CD8-positive, alpha-beta memory T cell (primary cell): Measurements from ENCODE around the gene SOS1. TPM values are rescaled to one million over a fixed set of nuclear protein-coding genes. Genes with fewer than 3 reads are reported as not detected.
"Not testable (repeated sequence)": the region's sequence is repeated elsewhere in the genome, so short reads cannot be mapped to it uniquely, and the experiment has no call there.

Experiments used
- CTCF ChIA-PET: fragments of 350-600 bp; sonication (Branson Sonifier 250); formaldehyde crosslinking; loops from one replicate; lab custom pipeline; 2021; ENCODE audit warnings: antibody characterized with exemption; lab: Charles Lee
- POLR2A ChIA-PET: fragments of 350-600 bp; sonication (Branson Sonifier 250); formaldehyde crosslinking; loops from one replicate; lab custom pipeline; 2021; ENCODE audit warnings: antibody characterized with exemption; lab: Charles Lee
- DNase-seq, 5 donors: peaks; one replicate each; pipeline versions ENCODE4 v3.0.0 to v3.0.0-alpha.2; 2020 to 2022; ENCODE audit warnings: mixed read lengths in 1 of 5
- H3K27ac ChIP-seq: one replicate; pipeline ENCODE4 v1.7.0; 2013; ENCODE audit warnings: low read depth, mild to moderate bottlenecking, low read length, moderate library complexity
- H3K27me3 ChIP-seq: 2 replicates; pipeline ENCODE4 v1.7.0; 2013; ENCODE audit warnings: low read length, mild to moderate bottlenecking; ENCODE audit not compliant: insufficient read depth, poor library complexity, severe bottlenecking
- H3K36me3 ChIP-seq: 2 replicates; pipeline ENCODE4 v1.7.0; 2013; ENCODE audit warnings: mild to moderate bottlenecking, low read length, moderate library complexity; ENCODE audit not compliant: insufficient read depth
- H3K4me1 ChIP-seq: 2 replicates; pipeline ENCODE4 v1.7.0; 2013; ENCODE audit warnings: mild to moderate bottlenecking, low read length, moderate library complexity; ENCODE audit not compliant: insufficient read depth
- H3K4me3 ChIP-seq: 2 replicates; pipeline ENCODE4 v1.7.0; 2013; ENCODE audit warnings: mild to moderate bottlenecking, low read length
- H3K9me3 ChIP-seq: 2 replicates; pipeline ENCODE4 v1.7.0; 2013; ENCODE audit warnings: mild to moderate bottlenecking, low read length
- H3K27ac Mint-ChIP-seq, 8 donors: one replicate each; pipeline ENCODE4 v1.8.0; 2020 to 2021; ENCODE audit warnings: mixed read lengths in 8 of 8, mild to moderate bottlenecking in 6 of 8, inconsistent platforms in 3 of 8, moderate library complexity in 3 of 8
- H3K27me3 Mint-ChIP-seq, 2 donors: one replicate each; pipeline ENCODE4 v1.8.0; 2020 to 2021; ENCODE audit warnings: mixed read lengths in 2 of 2, mild to moderate bottlenecking in 1 of 2, moderate library complexity in 1 of 2
- H3K36me3 Mint-ChIP-seq, 3 donors: one replicate each; pipeline ENCODE4 v1.8.0; 2020 to 2021; ENCODE audit warnings: mixed read lengths in 3 of 3, inconsistent platforms in 1 of 3, mild to moderate bottlenecking in 1 of 3
- H3K4me1 Mint-ChIP-seq, 3 donors: one replicate each; pipeline ENCODE4 v1.8.0; 2020 to 2021; ENCODE audit warnings: mixed read lengths in 3 of 3, inconsistent platforms in 1 of 3, mild to moderate bottlenecking in 1 of 3
- H3K4me3 Mint-ChIP-seq, 7 donors: one replicate each; pipeline ENCODE4 v1.8.0; 2020 to 2021; ENCODE audit warnings: mixed read lengths in 7 of 7, mild to moderate bottlenecking in 6 of 7, moderate library complexity in 4 of 7, inconsistent platforms in 2 of 7
- H3K9me3 Mint-ChIP-seq, 5 donors: one replicate each; pipeline ENCODE4 v1.8.0; 2020 to 2022; ENCODE audit warnings: mixed read lengths in 5 of 5, mild to moderate bottlenecking in 3 of 5, moderate library complexity in 2 of 5, inconsistent platforms in 1 of 5
- polyA plus RNA-seq: library from polyadenylated mRNA; unstranded; fragments of 300-500 nt; fragmentation: Illumina TruSeq; gene quantifications from one replicate; pipeline ENCODE4 v1.2.3, GENCODE V29; 2021
- total RNA-seq, 2 experiments: library from RNA; stranded (reverse); gene quantifications; one replicate each; pipeline ENCODE4 v1.2.3, GENCODE V29; 2021

Gene SOS1
- total and polyA plus RNA-seq, 3 experiments from 2014 or later = 14.5 to 75.9 (median 72.6) TPM

GRCh38 chr2:38947241-38948239 is 173.3 kb downstream of the SOS1 start:
- Histone ChIP-seq H3K4me1 (no peaks in the 10 kb centered on the region), H3K9me3 (no peaks in the 10 kb centered on the region), H3K27me3 (no peaks in the 10 kb centered on the region), H3K4me3 (no peak overlapping the region), H3K36me3 (no peaks in the 10 kb centered on the region), H3K27ac (no peak overlapping the region)
- POLR2A ChIA-PET = interaction anchor here (0.7 to 0.9 kb wide), 3 partner anchors 13 to 282 kb away, joined by 3 to 5 read pairs (median 5); no protein-coding TSS in a partner anchor
- no peaks in the 10 kb centered on the region for H3K9me3 Mint-ChIP-seq
- CTCF ChIA-PET = interaction anchor here (0.7 to 6.1 kb wide), 19 partner anchors 10 to 287 kb away, joined by 3 to 86 read pairs (median 4); partner anchors contain the start of gene SOS1
- peak; percentile 23 to 70 (median 31) for DNase-seq
- no peak overlapping the region for H3K27ac Mint-ChIP-seq
- no peak overlapping the region for H3K4me3 Mint-ChIP-seq
- no peaks in the 10 kb centered on the region for H3K36me3 Mint-ChIP-seq
- H3K27me3 Mint-ChIP-seq = peaks cover 0 to 2% of the 10 kb centered on the region in 2 donors
- H3K4me1 Mint-ChIP-seq = no peaks in the 10 kb centered on the region

GRCh38 chr2:38945911-38946310 is 174.9 kb downstream of the SOS1 start:
- POLR2A ChIA-PET = no interaction called here
- DNase-seq = no peak
- H3K27me3 Mint-ChIP-seq = peaks cover 0 to 4% of the 10 kb centered on the region in 2 donors

GRCh38 chr2:38945372-38945771 is 175.5 kb downstream of the SOS1 start:
- Mint-ChIP-seq H3K9me3 (no peaks in the 10 kb centered on the region), H3K36me3 (no peaks in the 10 kb centered on the region), H3K27ac (no peak overlapping the region), H3K27me3 (peaks cover 0 to 6% of the 10 kb centered on the region in 2 donors), H3K4me3 (no peak overlapping the region), H3K4me1 (no peaks in the 10 kb centered on the region)
- Histone ChIP-seq H3K4me3 (no peak overlapping the region), H3K27ac (no peak overlapping the region), H3K36me3 (no peaks in the 10 kb centered on the region), H3K4me1 (no peaks in the 10 kb centered on the region), H3K9me3 (no peaks in the 10 kb centered on the region), H3K27me3 (no peaks in the 10 kb centered on the region)
- no peak for DNase-seq
- CTCF ChIA-PET = interaction anchor here (1.4 to 6.1 kb wide), 2 partner anchors 10 to 284 kb away, joined by 6 to 86 read pairs; no protein-coding TSS in a partner anchor
- POLR2A ChIA-PET = no interaction called here

More at GRCh38 chr2:38945911-38946310, 174.9 kb downstream of the SOS1 start:
- CTCF ChIA-PET = interaction anchor here (1.4 to 6.1 kb wide), 3 partner anchors 9 to 284 kb away, joined by 6 to 86 read pairs (median 8); no protein-coding TSS in a partner anchor
- Mint-ChIP-seq H3K36me3 (no peaks in the 10 kb centered on the region), H3K4me1 (no peaks in the 10 kb centered on the region), H3K9me3 (no peaks in the 10 kb centered on the region), H3K4me3 (no peak overlapping the region), H3K27ac (no peak overlapping the region)
- Histone ChIP-seq H3K27me3 (no peaks in the 10 kb centered on the region), H3K4me3 (no peak overlapping the region), H3K9me3 (no peaks in the 10 kb centered on the region), H3K27ac (no peak overlapping the region), H3K36me3 (no peaks in the 10 kb centered on the region), H3K4me1 (no peaks in the 10 kb centered on the region)

- Mint-ChIP-seq H3K27ac (no peak overlapping the region), H3K4me1 (no peaks in the 10 kb centered on the region)
- CTCF ChIA-PET = no interaction called here
Observed at GRCh38 chr2:38943784-38944183, 177.1 kb downstream of the SOS1 start.

GRCh38 chr2:38940746-38941145 is 180.1 kb downstream of the SOS1 start:
- Mint-ChIP-seq H3K9me3 (no peaks in the 10 kb centered on the region), H3K36me3 (no peaks in the 10 kb centered on the region), H3K27me3 (peaks cover under 1 to 7% of the 10 kb centered on the region in 2 donors), H3K4me3 (no peak overlapping the region), H3K4me1 (no peaks in the 10 kb centered on the region), H3K27ac (no peak overlapping the region)
- Histone ChIP-seq H3K4me1 (no peaks in the 10 kb centered on the region), H3K9me3 (no peaks in the 10 kb centered on the region), H3K4me3 (no peak overlapping the region), H3K36me3 (no peaks in the 10 kb centered on the region), H3K27ac (no peak overlapping the region), H3K27me3 (no peaks in the 10 kb centered on the region)
- ChIA-PET CTCF (no interaction called here), POLR2A (no interaction called here)
- no peak for DNase-seq

More at GRCh38 chr2:38943784-38944183, 177.1 kb downstream of the SOS1 start:
- Histone ChIP-seq H3K27me3 (no peaks in the 10 kb centered on the region), H3K4me1 (no peaks in the 10 kb centered on the region), H3K9me3 (no peaks in the 10 kb centered on the region), H3K36me3 (no peaks in the 10 kb centered on the region), H3K27ac (no peak overlapping the region), H3K4me3 (no peak overlapping the region)
- no peaks in the 10 kb centered on the region for H3K36me3 Mint-ChIP-seq
- POLR2A ChIA-PET = no interaction called here
- no peaks in the 10 kb centered on the region for H3K9me3 Mint-ChIP-seq
- H3K27me3 Mint-ChIP-seq = peaks cover 0 to 6% of the 10 kb centered on the region in 2 donors
- DNase-seq = no peak
- no peak overlapping the region for H3K4me3 Mint-ChIP-seq

- no peaks in the 10 kb centered on the region for H3K4me1 ChIP-seq
- no peaks in the 10 kb centered on the region for H3K36me3 ChIP-seq
- no peaks in the 10 kb centered on the region for H3K36me3 Mint-ChIP-seq
- no peaks in the 10 kb centered on the region for H3K4me1 Mint-ChIP-seq
- CTCF ChIA-PET = no interaction called here
- no peak overlapping the region for H3K4me3 Mint-ChIP-seq
- DNase-seq = no peak
- no peaks in the 10 kb centered on the region for H3K9me3 ChIP-seq
- H3K9me3 Mint-ChIP-seq = no peaks in the 10 kb centered on the region
- H3K27ac Mint-ChIP-seq = no peak overlapping the region
- H3K4me3 ChIP-seq = no peak overlapping the region
- no peaks in the 10 kb centered on the region for H3K27me3 ChIP-seq
- H3K27ac ChIP-seq = no peak overlapping the region
- peaks cover 4 to 10% of the 10 kb centered on the region in 2 donors for H3K27me3 Mint-ChIP-seq
- POLR2A ChIA-PET = no interaction called here
Observed at GRCh38 chr2:38937548-38937947, 183.3 kb downstream of the SOS1 start.

- H3K27ac Mint-ChIP-seq, H3K9me3 Mint-ChIP-seq, H3K27me3 Mint-ChIP-seq, DNase-seq, H3K27ac ChIP-seq, H3K4me3 ChIP-seq, H3K4me3 Mint-ChIP-seq, H3K36me3 Mint-ChIP-seq, H3K9me3 ChIP-seq, POLR2A ChIA-PET, H3K4me1 ChIP-seq, H3K36me3 ChIP-seq, CTCF ChIA-PET, H3K4me1 Mint-ChIP-seq, H3K27me3 ChIP-seq: not testable (repeated sequence)
Observed at GRCh38 chr2:38936516-38936915, 184.3 kb downstream of the SOS1 start.

- Histone ChIP-seq H3K9me3 (no peaks in the 10 kb centered on the region), H3K27ac (no peak overlapping the region), H3K4me3 (no peak overlapping the region), H3K4me1 (no peaks in the 10 kb centered on the region), H3K36me3 (no peaks in the 10 kb centered on the region), H3K27me3 (no peaks in the 10 kb centered on the region)
- H3K36me3 Mint-ChIP-seq = no peaks in the 10 kb centered on the region
- no peak overlapping the region for H3K4me3 Mint-ChIP-seq
- no peaks in the 10 kb centered on the region for H3K4me1 Mint-ChIP-seq
- peaks cover 4 to 8% of the 10 kb centered on the region in 2 donors for H3K27me3 Mint-ChIP-seq
- ChIA-PET CTCF (interaction anchor here (1.0 kb wide), 1 partner anchor 12 kb away, joined by 5 read pairs; no protein-coding TSS in a partner anchor), POLR2A (interaction anchor here (0.7 kb wide), 1 partner anchor 13 kb away, joined by 4 read pairs; no protein-coding TSS in a partner anchor)
- no peak overlapping the region for H3K27ac Mint-ChIP-seq
- no peaks in the 10 kb centered on the region for H3K9me3 Mint-ChIP-seq
- DNase-seq = no peak
Observed at GRCh38 chr2:38935568-38936172, 185.2 kb downstream of the SOS1 start.
